Kidney glomerular epithelial cell (primary cell): ENCODE data around the gene PXYLP1.
A peak's percentile ranks its signal among the peaks of the same experiment; 100 is the strongest.

Experiments
- DNase-seq: peaks from one replicate; lab custom pipeline; 2025; lab: John Stamatoyannopoulos, UW

Gene PXYLP1

GRCh38 chr3:141229132-141229531 lies 2.5 kb upstream of the PXYLP1 start:
- DNase-seq: no peak

GRCh38 chr3:141230293-141230692 lies 1.3 kb upstream of the PXYLP1 start:
- no peak for DNase-seq

GRCh38 chr3:141231952-141232823 lies 563 bp downstream of the PXYLP1 start:
- peak; percentile 40 for DNase-seq

GRCh38 chr3:141233457-141234161 lies 2.0 kb downstream of the PXYLP1 start:
- no peak for DNase-seq

GRCh38 chr3:141234283-141234682 lies 2.7 kb downstream of the PXYLP1 start:
- no peak for DNase-seq

- no peak for DNase-seq
These were observed 4.1 kb downstream of the PXYLP1 start for GRCh38 chr3:141235661-141236171.

- DNase-seq: no peak
These were observed 4.7 kb downstream of the PXYLP1 start for GRCh38 chr3:141236361-141236760.

GRCh38 chr3:141237701-141238521 lies 6.3 kb downstream of the PXYLP1 start:
- no peak for DNase-seq

GRCh38 chr3:141239511-141240281 lies 8.1 kb downstream of the PXYLP1 start:
- DNase-seq: no peak

- peak; percentile 43 for DNase-seq
These were observed 8.7 kb downstream of the PXYLP1 start for GRCh38 chr3:141240286-141240685.

- peak; percentile 43 for DNase-seq
These were observed 9.3 kb downstream of the PXYLP1 start for GRCh38 chr3:141240687-141241615.

GRCh38 chr3:141241616-141242376 lies 10.2 kb downstream of the PXYLP1 start:
- DNase-seq: no peak

- no peak for DNase-seq
These were observed 10.9 kb downstream of the PXYLP1 start for GRCh38 chr3:141242377-141243092.

GRCh38 chr3:141243271-141243707 lies 11.7 kb downstream of the PXYLP1 start:
- peak; percentile 35 for DNase-seq

- no peak for DNase-seq
These were observed 14.8 kb downstream of the PXYLP1 start for GRCh38 chr3:141246224-141246957.

GRCh38 chr3:141246958-141247301 lies 15.3 kb downstream of the PXYLP1 start:
- no peak for DNase-seq

- no peak for DNase-seq
These were observed 16.4 kb downstream of the PXYLP1 start for GRCh38 chr3:141248064-141248463.

GRCh38 chr3:141249041-141249440 lies 17.4 kb downstream of the PXYLP1 start:
- DNase-seq: no peak
